ENCODE results near the gene CRIP3.

CRIP3 gene

DNA sequence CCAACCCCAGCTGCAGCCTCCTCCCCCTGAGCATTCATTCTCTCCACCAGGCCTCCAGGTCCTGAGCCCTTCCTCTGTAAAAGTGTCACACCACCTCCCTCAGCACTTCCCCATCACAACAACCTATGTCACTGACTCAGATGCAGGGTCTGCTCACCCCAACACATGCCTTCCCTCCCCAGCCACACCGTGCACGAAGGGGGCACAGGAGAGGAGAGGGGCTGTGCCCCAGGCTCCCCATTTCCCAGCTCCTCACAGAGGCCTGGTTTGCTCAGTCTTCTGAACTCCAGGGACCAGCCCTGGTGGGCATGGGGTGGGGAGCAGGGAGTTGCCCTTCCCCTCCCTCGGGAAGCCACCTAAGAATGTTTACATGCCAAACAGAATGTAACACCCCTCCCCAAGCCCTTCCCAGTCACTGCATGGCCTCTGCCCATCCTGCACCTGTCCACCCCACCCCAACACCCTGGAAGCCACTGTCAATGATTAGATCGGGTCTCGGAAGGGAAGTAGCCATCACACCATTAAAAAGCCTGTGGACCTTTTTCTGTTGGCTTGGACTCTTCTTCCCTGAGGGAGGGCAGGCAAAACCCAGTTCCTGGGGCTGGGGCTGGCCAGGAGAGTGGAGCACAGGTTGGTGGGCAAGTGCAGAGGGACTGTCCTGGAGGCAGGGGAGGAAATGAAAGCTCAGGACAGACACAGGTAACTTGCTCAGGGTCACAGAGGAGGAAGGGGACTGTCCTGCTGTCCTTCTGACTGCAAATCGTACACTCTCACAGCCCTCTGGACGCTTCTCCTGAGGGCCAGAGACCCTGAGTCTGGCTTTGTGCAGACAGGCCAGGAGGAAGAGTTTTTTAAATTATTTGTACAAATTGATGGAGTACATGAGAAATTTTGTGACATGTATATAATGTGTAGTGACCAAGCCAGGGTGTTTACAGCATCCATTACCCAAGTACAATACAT is 20.6 kb downstream of the CRIP3 start:
- DNase-seq: no peak

DNA sequence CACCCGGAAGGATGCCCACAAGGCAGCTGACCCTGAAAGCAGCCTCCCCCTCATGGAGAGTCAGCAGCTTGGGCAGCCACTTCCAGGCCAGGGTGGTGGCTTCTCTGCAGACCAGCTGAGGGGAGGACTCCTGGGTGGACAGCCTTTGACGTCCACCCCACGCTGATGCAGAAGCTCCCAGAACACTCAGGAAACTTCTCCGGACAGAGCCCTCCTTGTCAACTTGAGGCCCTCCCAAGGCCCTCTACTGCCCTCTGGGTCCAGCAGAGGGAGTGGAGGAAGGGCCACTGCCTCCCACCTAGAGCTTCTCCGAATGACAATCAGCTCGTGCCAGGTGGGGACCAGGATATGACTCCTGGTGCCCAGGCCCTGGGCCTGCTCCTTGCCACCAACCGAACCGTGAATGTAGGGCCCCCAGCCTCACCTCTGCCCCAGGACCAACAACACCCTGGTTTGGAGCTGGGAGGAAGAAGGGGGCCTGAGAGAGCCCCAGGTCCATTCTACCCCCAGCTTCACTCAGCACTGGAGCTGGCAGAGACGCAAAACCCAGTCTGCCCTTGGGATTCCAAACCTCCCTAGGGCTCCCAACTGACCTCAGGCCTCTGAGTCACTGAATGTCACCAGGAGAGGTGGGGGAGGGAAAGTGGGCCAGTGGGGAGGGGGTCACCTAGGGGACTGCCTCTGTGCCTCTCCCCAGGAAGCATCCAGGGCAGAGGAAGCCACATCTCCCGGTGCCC is 21.5 kb downstream of the CRIP3 start:
- no peak for DNase-seq

DNA sequence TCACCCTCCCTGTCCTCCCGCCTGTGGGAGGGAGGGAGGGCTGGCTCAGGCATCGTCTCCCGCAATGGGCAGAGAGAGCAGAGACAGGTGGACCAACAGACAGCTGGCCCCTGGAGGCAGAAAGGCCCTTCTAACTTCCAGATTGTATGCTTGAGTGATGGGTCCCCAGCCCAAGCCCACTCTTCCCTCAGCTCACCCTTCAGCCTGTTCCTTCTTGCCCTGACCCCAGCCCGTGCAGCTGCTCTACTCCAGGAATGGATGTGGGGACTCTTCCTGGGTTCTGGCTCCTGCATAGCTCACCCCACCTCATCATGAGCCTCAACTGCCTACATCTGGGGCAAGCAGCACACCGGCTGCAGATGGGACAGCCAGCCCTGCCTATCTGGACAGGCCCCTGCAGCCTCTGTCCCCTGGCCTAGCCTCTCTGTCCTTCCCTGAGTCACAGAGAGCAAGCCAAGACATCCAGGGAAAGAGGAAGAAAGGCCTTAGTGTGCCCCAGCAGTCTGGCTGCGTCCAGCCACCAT is 22.1 kb downstream of the CRIP3 start:
- no peak for DNase-seq

DNA sequence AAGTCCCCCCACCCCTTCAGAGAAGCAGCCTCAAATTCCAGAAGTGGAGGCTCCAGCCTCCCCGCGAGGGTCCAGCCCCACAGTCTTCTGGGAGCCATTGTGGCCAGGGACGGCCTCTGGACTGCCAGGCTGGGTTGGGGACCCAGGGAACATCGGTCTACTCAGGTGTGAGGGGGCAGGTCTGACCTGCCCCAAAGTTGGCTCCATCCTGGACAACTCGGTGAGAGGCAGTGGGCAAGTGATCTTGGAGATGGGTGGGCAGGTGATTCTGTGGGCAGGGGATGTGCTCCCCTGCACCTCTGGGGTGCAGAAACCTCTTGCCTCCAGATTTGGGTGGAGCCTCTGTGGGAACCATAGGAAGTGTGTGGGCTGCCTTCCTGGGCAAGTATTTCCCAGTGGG is 22.8 kb downstream of the CRIP3 start:
- no peak for DNase-seq

GRCh38 chr6:43284991-43285781 is 23.4 kb downstream of the CRIP3 start:
- no peak for DNase-seq

- no peak for DNase-seq
These were observed 24.7 kb downstream of the CRIP3 start for GRCh38 chr6:43283905-43284304.

DNA sequence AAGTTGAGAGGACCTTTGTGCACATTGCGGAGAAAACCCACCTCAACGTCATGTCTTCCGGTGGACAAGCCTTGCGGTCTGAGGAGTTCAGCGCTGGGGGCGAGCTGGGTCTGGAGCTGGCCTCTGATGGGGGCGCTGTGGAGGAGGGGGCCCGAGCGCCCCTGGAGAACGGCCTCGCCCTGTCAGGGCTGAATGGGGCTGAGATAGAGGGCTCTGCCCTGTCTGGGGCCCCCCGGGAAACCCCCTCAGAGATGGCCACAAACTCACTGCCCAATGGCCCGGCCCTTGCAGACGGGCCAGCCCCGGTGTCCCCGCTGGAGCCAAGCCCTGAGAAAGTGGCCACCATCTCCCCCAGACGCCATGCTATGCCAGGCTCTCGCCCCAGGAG is 25.1 kb downstream of the CRIP3 start:
- DNase-seq: no peak

GRCh38 chr6:43282636-43283513 is 25.8 kb downstream of the CRIP3 start:
- DNase-seq: no peak

GRCh38 chr6:43282060-43282459 is 26.6 kb downstream of the CRIP3 start:
- DNase-seq: no peak

- DNase-seq: no peak
These were observed 28.4 kb downstream of the CRIP3 start for GRCh38 chr6:43280234-43280633.

DNA sequence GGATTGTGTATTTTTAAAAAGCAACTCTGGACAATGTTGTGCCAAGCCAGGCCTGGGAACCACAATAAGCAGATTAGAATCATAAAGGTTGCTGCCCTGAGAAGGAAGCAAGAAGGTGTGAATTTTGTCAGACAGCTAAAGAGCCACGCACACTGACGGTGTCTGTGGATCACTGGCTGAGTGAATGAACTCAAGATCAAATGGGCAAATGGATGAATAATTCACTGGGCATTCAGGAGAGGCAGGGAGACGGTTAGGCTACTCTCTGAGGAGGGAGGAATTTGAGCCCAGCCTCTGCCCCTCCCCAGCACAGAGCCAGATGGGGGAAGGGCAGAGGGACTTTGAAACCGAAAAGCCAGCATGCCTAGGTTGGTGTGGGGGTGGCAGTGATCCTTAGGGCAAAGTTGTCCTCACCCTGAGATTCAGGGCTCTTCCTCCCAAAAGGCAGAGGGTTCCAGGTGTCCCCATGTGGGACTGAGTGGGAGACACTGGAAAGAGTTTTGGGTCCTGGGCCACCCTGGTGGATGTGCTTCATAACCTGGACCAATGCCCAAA is 30.0 kb downstream of the CRIP3 start:
- no peak for DNase-seq

GRCh38 chr6:43277643-43278523 is 30.7 kb downstream of the CRIP3 start:
- no peak for DNase-seq

DNA sequence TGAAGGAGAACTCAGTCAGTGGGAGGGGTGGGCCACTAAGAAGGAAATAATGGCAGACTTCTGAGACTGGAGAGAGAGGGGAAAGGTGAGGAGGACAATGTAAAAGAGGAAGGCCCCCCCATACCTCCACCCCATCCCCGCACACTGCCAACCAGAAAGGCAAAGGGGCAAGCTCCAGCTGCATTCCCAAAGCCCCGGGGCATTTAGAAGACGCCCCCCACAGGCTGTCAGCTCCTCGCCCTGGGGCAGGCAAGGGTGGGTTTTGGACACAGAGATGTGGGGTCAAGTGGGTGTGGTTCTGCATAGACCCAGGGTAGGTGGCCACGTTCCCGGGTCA is 31.4 kb downstream of the CRIP3 start:
- no peak for DNase-seq

GRCh38 chr6:43276577-43277305 is 31.9 kb downstream of the CRIP3 start:
- DNase-seq: no peak

- no peak for DNase-seq
These were observed 32.6 kb downstream of the CRIP3 start for GRCh38 chr6:43275801-43276576.

DNA sequence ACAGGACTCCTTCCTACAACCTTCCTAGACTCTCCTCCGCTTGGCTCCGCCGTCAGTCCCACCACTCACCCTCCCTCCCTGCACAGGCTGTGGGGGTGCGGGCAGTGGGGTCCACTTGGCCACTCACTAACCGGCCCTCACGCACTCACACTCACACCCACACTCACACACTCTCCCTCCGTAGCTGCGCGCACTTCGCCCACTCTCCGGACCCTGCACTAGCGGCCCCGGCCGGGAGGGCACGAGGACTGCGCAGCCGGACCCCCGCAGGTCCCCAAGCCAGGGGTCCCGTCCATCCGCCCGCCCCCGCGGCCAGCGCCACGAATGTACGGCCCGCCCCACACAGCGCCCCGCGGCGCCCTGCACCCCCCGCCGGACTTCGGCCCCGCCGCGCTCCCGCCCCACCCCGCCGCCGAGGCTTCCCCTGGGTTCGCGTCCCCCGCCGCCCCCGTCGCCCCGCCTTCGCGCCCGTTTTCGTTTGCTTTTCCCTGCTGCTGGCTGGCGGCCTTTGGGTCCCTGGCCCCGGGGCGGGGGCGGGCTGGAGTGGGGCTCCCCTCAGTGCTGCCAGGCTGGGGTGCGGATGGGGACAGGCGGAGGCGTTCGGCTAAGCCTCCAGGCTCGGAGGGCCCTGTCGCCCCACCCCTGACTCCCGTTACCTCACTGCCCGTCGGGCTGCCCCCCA is 33.6 kb downstream of the CRIP3 start:
- no peak for DNase-seq

- no peak for DNase-seq
These were observed 34.3 kb downstream of the CRIP3 start for GRCh38 chr6:43274127-43274915.

GRCh38 chr6:43273707-43274106 is 34.9 kb downstream of the CRIP3 start:
- DNase-seq: no peak
